ENCODE data around the gene THYN1. TPM values are rescaled to one million over a fixed set of nuclear protein-coding genes. Genes with fewer than 3 reads are reported as not detected.

THYN1 gene
- total RNA-seq, 1 experiment from 2014 or later: 88.3 TPM

- Mint-ChIP-seq H3K4me1 (ENCODE audit: low read depth, unreplicated experiment) (peaks cover 11% of the 10 kb centered on the region), H3K4me3 (ENCODE audit: unreplicated experiment) (peak overlapping the region; percentile 84), H3K27ac (ENCODE audit: unreplicated experiment) (peak overlapping the region; percentile 66), H3K36me3 (ENCODE audit: insufficient read depth, unreplicated experiment) (peaks cover 28% of the 10 kb centered on the region), H3K27me3 (ENCODE audit: insufficient read depth, unreplicated experiment) (no peaks in the 10 kb centered on the region), H3K9me3 (ENCODE audit: unreplicated experiment) (no peaks in the 10 kb centered on the region)
- H3K4me3 ChIP-seq (ENCODE audit: low read depth, low read length): peak overlapping the region; percentile 76
- H3K36me3 ChIP-seq (ENCODE audit: control insufficient read depth, insufficient read depth, low read length): peaks cover 2% of the 10 kb centered on the region; the same call in 1 of the 2 replicates
- no peaks in the 10 kb centered on the region for H3K27me3 ChIP-seq (replicated peaks; ENCODE audit: control insufficient read depth, insufficient read depth, low read length)
- ChIA-PET CTCF (interaction anchor here (1.7 to 2.8 kb wide), 3 partner anchors 21 to 39 kb away, joined by 8 to 14 read pairs (median 8); partner anchors contain the start of genes ACAD8 and THYN1), POLR2A (interaction anchor here (0.6 to 1.7 kb wide), 3 partner anchors 31 to 519 kb away, joined by 3 to 9 read pairs (median 3); partner anchors contain the start of gene ACAD8)
- H3K9me3 ChIP-seq: no peaks in the 10 kb centered on the region
- H3K4me1 ChIP-seq: peaks cover 19% of the 10 kb centered on the region
- no peak for DNase-seq
- BruUV-seq (replicated peaks): TSS peak; percentile 42
- TF ChIP-seq CTCF (IDR thresholded peaks at IDR 0.05; ENCODE audit: insufficient read depth in 1 of 2, low read depth in 1 of 2, low read length in 1 of 2, severe bottlenecking in 1 of 2, unreplicated experiment in 1 of 2): no peak
- intact Hi-C loops (cut with micrococcal nuclease; ENCODE audit: unreplicated experiment): no loop called here
These were observed 30.0 kb downstream of the THYN1 start for GRCh38 chr11:134223121-134223520.

GRCh38 chr11:134216816-134217215 is 36.3 kb downstream of the THYN1 start:
- Mint-ChIP-seq H3K9me3 (ENCODE audit: unreplicated experiment) (no peaks in the 10 kb centered on the region), H3K27ac (ENCODE audit: unreplicated experiment) (no peak overlapping the region), H3K4me1 (ENCODE audit: low read depth, unreplicated experiment) (no peaks in the 10 kb centered on the region), H3K36me3 (ENCODE audit: insufficient read depth, unreplicated experiment) (peaks cover 45% of the 10 kb centered on the region), H3K4me3 (ENCODE audit: unreplicated experiment) (no peak overlapping the region), H3K27me3 (ENCODE audit: insufficient read depth, unreplicated experiment) (no peaks in the 10 kb centered on the region)
- ChIA-PET CTCF (no interaction called here), POLR2A (no interaction called here)
- DNase-seq: no peak
- H3K27me3 ChIP-seq (replicated peaks; ENCODE audit: control insufficient read depth, insufficient read depth, low read length): no peaks in the 10 kb centered on the region
- intact Hi-C loops (cut with micrococcal nuclease; ENCODE audit: unreplicated experiment): no loop called here
- H3K9me3 ChIP-seq: no peaks in the 10 kb centered on the region
- BruUV-seq (replicated peaks): no TSS peak
- H3K36me3 ChIP-seq (ENCODE audit: control insufficient read depth, insufficient read depth, low read length): peaks cover 2% of the 10 kb centered on the region
- H3K4me1 ChIP-seq: no peaks in the 10 kb centered on the region
- H3K4me3 ChIP-seq (ENCODE audit: low read depth, low read length): no peak overlapping the region
- no peak for TF ChIP-seq CTCF (IDR thresholded peaks at IDR 0.05; ENCODE audit: insufficient read depth in 1 of 2, low read depth in 1 of 2, low read length in 1 of 2, severe bottlenecking in 1 of 2, unreplicated experiment in 1 of 2)

- Mint-ChIP-seq H3K27ac (ENCODE audit: unreplicated experiment) (no peak overlapping the region), H3K9me3 (ENCODE audit: unreplicated experiment) (no peaks in the 10 kb centered on the region), H3K36me3 (ENCODE audit: insufficient read depth, unreplicated experiment) (peaks cover 54% of the 10 kb centered on the region), H3K27me3 (ENCODE audit: insufficient read depth, unreplicated experiment) (no peaks in the 10 kb centered on the region), H3K4me1 (ENCODE audit: low read depth, unreplicated experiment) (no peaks in the 10 kb centered on the region), H3K4me3 (ENCODE audit: unreplicated experiment) (no peak overlapping the region)
- ChIA-PET CTCF (no interaction called here), POLR2A (no interaction called here)
- BruUV-seq (replicated peaks): no TSS peak
- no peak for TF ChIP-seq CTCF (IDR thresholded peaks at IDR 0.05; ENCODE audit: insufficient read depth in 1 of 2, low read depth in 1 of 2, low read length in 1 of 2, severe bottlenecking in 1 of 2, unreplicated experiment in 1 of 2)
- no peak for DNase-seq
- Histone ChIP-seq H3K27me3 (replicated peaks; ENCODE audit: control insufficient read depth, insufficient read depth, low read length) (no peaks in the 10 kb centered on the region), H3K4me1 (no peaks in the 10 kb centered on the region), H3K4me3 (ENCODE audit: low read depth, low read length) (no peak overlapping the region), H3K9me3 (no peaks in the 10 kb centered on the region), H3K36me3 (ENCODE audit: control insufficient read depth, insufficient read depth, low read length) (peaks cover 2% of the 10 kb centered on the region)
- intact Hi-C loops (cut with micrococcal nuclease; ENCODE audit: unreplicated experiment): no loop called here
These were observed 37.3 kb downstream of the THYN1 start for GRCh38 chr11:134215836-134216235.

Data from Caco-2 (cell line).